MM.1S (cell line): ENCODE results near the gene SEMA3A.
A peak's percentile ranks its signal among the peaks of the same experiment; 100 is the strongest.

Source experiments
- DNase-seq: peaks from one replicate; pipeline ENCODE4 v3.0.0-alpha.2; 2015
- H2AFZ ChIP-seq: fragments of 300-600 bp; sonication (generic); 2 replicates; pipeline ENCODE4 v1.6.0; 2016; ENCODE audit warnings: antibody characterized with exemption, low read length
- H3F3A ChIP-seq: fragments of 300-600 bp; sonication (generic); 2 replicates; pipeline ENCODE4 v1.6.1; 2016; ENCODE audit warnings: mild to moderate bottlenecking, antibody characterized with exemption, low read length, moderate library complexity, mixed read lengths; ENCODE audit not compliant: insufficient read depth
- H3K27ac ChIP-seq: fragments of 300-600 bp; sonication (generic); 2 replicates; pipeline ENCODE4 v1.5.1; 2016; ENCODE audit warnings: mild to moderate bottlenecking, low read length
- H3K27me3 ChIP-seq: fragments of 300-600 bp; sonication (generic); replicated peaks from 2 replicates; pipeline ENCODE4 v1.6.0; 2016; ENCODE audit warnings: low read length; ENCODE audit not compliant: insufficient read depth
- H3K36me3 ChIP-seq: fragments of 300-600 bp; sonication (generic); replicated peaks from 2 replicates; pipeline ENCODE4 v1.6.1; 2016; ENCODE audit warnings: mild to moderate bottlenecking, low read length, mixed read lengths; ENCODE audit not compliant: insufficient read depth
- H3K4me1 ChIP-seq: fragments of 300-600 bp; sonication (generic); 2 replicates; pipeline ENCODE4 v1.6.1; 2016; ENCODE audit warnings: low read length, mixed read lengths
- H3K4me2 ChIP-seq: fragments of 300-600 bp; sonication (generic); 2 replicates; pipeline ENCODE4 v1.6.0; 2016; ENCODE audit warnings: low read depth, low read length
- H3K4me3 ChIP-seq: fragments of 300-600 bp; sonication (generic); 2 replicates; pipeline ENCODE4 v1.5.1; 2016; ENCODE audit warnings: low read length, mixed read lengths
- H3K79me2 ChIP-seq: fragments of 300-600 bp; sonication (generic); 2 replicates; pipeline ENCODE4 v1.6.1; 2016; ENCODE audit warnings: mixed run types, low read length, mixed read lengths
- H3K9ac ChIP-seq: fragments of 300-600 bp; sonication (generic); 2 replicates; pipeline ENCODE4 v1.6.1; 2016; ENCODE audit warnings: low read length, mixed read lengths
- H3K9me2 ChIP-seq: fragments of 300-600 bp; sonication (generic); replicated peaks from 2 replicates; pipeline ENCODE4 v1.6.1; 2016; ENCODE audit warnings: mild to moderate bottlenecking, low read length, mixed read lengths; ENCODE audit not compliant: insufficient read depth
- H3K9me3 ChIP-seq: fragments of 300-600 bp; sonication (generic); replicated peaks from 2 replicates; pipeline ENCODE4 v1.6.1; 2016; ENCODE audit warnings: mild to moderate bottlenecking, low read length, mixed read lengths; ENCODE audit not compliant: insufficient read depth
- H4K20me1 ChIP-seq: fragments of 300-600 bp; sonication (generic); 2 replicates; pipeline ENCODE4 v1.6.1; 2016; ENCODE audit warnings: mild to moderate bottlenecking, low read length, moderate library complexity, mixed read lengths; ENCODE audit not compliant: insufficient read depth
- EZH2 ChIP-seq: fragments of 300-600 bp; sonication (generic); optimal IDR thresholded peaks from 2 replicates; pipeline ENCODE3; 2017; ENCODE audit warnings: low read depth, mild to moderate bottlenecking, antibody characterized with exemption, low read length, mixed read lengths
- EZH2phosphoT487 ChIP-seq: fragments of 300-600 bp; sonication (generic); IDR thresholded peaks from 2 replicates; pipeline ENCODE4 v1.6.1; 2018; ENCODE audit warnings: antibody characterized with exemption, low read length
- TF ChIP-seq, protein P1 (sequence below): fragments of 300-600 bp; sonication (generic); IDR thresholded peaks from 2 replicates; pipeline ENCODE4 v1.5.1; 2016; ENCODE audit warnings: antibody characterized with exemption, low read length, mixed read lengths

Gene SEMA3A

DNA sequence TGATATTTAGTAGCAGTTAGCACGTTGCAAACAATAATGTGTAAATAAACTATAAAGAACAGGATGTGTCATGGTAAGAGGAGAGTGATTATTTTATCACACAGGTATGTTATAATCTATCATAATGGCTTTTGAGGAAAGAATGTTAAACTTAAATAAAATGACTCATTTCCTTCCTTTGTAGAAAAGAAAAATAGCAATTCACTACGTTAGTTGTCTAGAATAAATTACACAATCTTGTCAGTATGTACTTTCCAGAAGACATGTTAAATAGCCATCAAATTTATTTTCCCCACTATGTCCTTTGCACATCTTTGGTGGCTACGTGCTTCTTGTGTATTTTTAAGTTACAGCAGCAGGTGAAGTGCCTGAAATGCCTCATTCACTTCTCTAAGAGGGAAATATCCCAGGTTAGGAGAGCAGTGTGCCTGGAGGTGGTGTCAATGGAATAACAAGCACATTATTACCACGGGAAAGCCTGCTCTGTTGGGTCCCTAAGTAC lies 133.8 kb downstream of the SEMA3A start:
- no peak for TF ChIP-seq EZH2
- no peak for TF ChIP-seq EZH2phosphoT487
- TF ChIP-seq, protein P1, sequence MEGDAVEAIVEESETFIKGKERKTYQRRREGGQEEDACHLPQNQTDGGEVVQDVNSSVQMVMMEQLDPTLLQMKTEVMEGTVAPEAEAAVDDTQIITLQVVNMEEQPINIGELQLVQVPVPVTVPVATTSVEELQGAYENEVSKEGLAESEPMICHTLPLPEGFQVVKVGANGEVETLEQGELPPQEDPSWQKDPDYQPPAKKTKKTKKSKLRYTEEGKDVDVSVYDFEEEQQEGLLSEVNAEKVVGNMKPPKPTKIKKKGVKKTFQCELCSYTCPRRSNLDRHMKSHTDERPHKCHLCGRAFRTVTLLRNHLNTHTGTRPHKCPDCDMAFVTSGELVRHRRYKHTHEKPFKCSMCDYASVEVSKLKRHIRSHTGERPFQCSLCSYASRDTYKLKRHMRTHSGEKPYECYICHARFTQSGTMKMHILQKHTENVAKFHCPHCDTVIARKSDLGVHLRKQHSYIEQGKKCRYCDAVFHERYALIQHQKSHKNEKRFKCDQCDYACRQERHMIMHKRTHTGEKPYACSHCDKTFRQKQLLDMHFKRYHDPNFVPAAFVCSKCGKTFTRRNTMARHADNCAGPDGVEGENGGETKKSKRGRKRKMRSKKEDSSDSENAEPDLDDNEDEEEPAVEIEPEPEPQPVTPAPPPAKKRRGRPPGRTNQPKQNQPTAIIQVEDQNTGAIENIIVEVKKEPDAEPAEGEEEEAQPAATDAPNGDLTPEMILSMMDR = no peak
- H3K27ac ChIP-seq = no peak overlapping the region
- no peaks in the 10 kb centered on the region for H4K20me1 ChIP-seq
- H3K9me3 ChIP-seq = no peaks in the 10 kb centered on the region
- H3K4me2 ChIP-seq = no peak overlapping the region
- H3K27me3 ChIP-seq = no peaks in the 10 kb centered on the region
- DNase-seq = no peak
- H3K79me2 ChIP-seq = no peaks in the 10 kb centered on the region
- H3K4me3 ChIP-seq = no peak overlapping the region
- no peaks in the 10 kb centered on the region for H3K36me3 ChIP-seq
- peaks cover 20% of the 10 kb centered on the region for H3K4me1 ChIP-seq
- no peak overlapping the region for H2AFZ ChIP-seq
- no peaks in the 10 kb centered on the region for H3K9me2 ChIP-seq
- H3F3A ChIP-seq = peaks cover 15% of the 10 kb centered on the region
- no peak overlapping the region for H3K9ac ChIP-seq

DNA sequence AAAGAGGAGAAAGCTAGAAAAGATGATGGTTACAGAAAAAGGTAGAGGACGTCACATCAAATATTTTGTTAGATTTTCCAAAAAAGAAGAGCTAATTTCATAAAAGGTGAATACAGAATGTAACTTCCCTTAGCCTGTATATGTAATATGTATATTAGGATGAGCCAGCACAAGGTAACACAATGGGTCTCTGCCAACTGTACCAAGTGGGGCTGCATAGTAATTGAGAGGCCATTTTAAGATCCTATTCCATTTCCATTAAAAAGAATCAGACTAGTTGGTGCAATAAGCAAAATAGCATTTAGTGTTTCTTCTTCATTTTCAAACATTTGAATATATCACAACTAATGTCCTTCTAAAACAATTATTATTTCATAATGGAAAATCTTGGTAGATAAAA lies 134.6 kb downstream of the SEMA3A start:
- DNase-seq = no peak
- Histone ChIP-seq H3K9me3 (no peaks in the 10 kb centered on the region), H3K9me2 (no peaks in the 10 kb centered on the region), H3K9ac (no peak overlapping the region), H3K4me1 (peaks cover 20% of the 10 kb centered on the region), H3K4me3 (no peak overlapping the region), H3F3A (peaks cover 15% of the 10 kb centered on the region), H3K79me2 (no peaks in the 10 kb centered on the region), H3K36me3 (no peaks in the 10 kb centered on the region), H3K27ac (no peak overlapping the region), H3K27me3 (no peaks in the 10 kb centered on the region), H3K4me2 (no peak overlapping the region), H2AFZ (no peak overlapping the region), H4K20me1 (no peaks in the 10 kb centered on the region)
- TF ChIP-seq EZH2 = no peak
- no peak for TF ChIP-seq EZH2phosphoT487
- TF ChIP-seq, protein P1 = no peak

DNA sequence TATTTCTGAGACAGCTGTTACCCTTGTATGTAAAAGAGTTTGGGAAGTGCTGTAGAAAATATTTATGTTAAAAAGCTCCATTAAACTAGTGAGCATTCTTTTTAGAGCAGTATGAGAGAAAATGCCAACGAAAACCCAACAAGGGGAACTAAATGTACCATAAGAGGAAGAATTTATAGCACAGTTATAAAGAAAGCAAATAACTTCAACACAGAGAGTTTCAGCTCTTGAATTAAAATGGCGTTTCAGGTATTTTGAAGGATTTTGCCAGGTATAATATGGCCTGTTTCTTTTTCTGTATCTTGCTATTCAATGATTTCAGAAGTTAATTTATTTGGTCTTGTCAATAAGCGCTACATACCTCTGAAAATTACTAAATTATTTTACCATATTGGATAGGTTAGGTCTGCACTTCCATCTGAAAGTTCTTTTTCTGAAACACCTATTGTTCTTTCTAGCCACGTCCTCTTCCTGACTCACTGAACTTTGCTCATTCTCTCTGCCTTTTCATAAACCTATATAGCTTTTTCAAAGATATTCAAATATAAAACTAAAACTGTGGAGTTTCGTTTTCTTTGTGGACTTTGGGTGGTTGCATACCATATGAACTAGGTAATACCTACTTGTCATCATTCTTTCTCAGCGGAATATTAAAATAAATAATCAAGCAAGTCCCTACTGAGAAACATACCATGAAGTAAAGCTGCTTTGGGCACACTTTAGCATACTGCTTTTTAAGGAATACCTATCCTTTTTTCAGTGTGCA lies 136.1 kb downstream of the SEMA3A start:
- DNase-seq = peak; percentile 90
- Histone ChIP-seq H3K4me3 (peak overlapping the region; percentile 24), H3K9ac (peak overlapping the region; percentile 13; the same call in 1 of the 2 replicates), H4K20me1 (no peaks in the 10 kb centered on the region), H3K27me3 (no peaks in the 10 kb centered on the region), H3F3A (peaks cover 15% of the 10 kb centered on the region), H3K4me1 (peaks cover 20% of the 10 kb centered on the region), H3K79me2 (no peaks in the 10 kb centered on the region), H3K4me2 (peak overlapping the region; percentile 54), H3K9me3 (no peaks in the 10 kb centered on the region), H3K9me2 (no peaks in the 10 kb centered on the region), H3K27ac (peak overlapping the region; percentile 83; the same call in 1 of the 2 replicates), H2AFZ (peak overlapping the region; percentile 74), H3K36me3 (no peaks in the 10 kb centered on the region)
- TF ChIP-seq EZH2phosphoT487 (no peak), EZH2 (no peak)
- TF ChIP-seq, protein P1 = no peak
